Spleen (tissue), 7 donors: ENCODE data around the gene FOXK1.

Source experiments
- CTCF ChIP-seq, 11 experiments: fragments of 200-600 bp in 7 of 11; fragments of 450-650 bp in 4 of 11; sonication (generic) in 4 of 11; IDR thresholded peaks in 8 of 11; conservative IDR thresholded peaks in 3 of 11; 1 replicate in 7 of 11; 2 replicates in 4 of 11; pipeline versions ENCODE4 v1.4.0 to v1.8.0; 2016 to 2021; ENCODE audit warnings: antibody characterized with exemption in 11 of 11, inconsistent platforms in 4 of 11, mild to moderate bottlenecking in 1 of 11
- POLR2A ChIP-seq, 3 donors: fragments of 450-650 bp; IDR thresholded peaks; one replicate each; pipeline ENCODE4 v1.5.1; 2017; ENCODE audit warnings: antibody characterized with exemption in 3 of 3, mild to moderate bottlenecking in 1 of 3
- POLR2AphosphoS5 ChIP-seq, 3 donors: sonication (generic); formaldehyde crosslinking; IDR thresholded peaks; one replicate each; pipeline ENCODE4 v1.5.1; 2017; ENCODE audit warnings: antibody characterized with exemption in 3 of 3
- donor health status: DM: no; HTN: no; CAD: no; lungs with moderate emphysema.
- donor health status: DM: no; HTN: no; CAD: no.
- donor health status: DM: no; HTN: no; CAD: no.

DNA sequence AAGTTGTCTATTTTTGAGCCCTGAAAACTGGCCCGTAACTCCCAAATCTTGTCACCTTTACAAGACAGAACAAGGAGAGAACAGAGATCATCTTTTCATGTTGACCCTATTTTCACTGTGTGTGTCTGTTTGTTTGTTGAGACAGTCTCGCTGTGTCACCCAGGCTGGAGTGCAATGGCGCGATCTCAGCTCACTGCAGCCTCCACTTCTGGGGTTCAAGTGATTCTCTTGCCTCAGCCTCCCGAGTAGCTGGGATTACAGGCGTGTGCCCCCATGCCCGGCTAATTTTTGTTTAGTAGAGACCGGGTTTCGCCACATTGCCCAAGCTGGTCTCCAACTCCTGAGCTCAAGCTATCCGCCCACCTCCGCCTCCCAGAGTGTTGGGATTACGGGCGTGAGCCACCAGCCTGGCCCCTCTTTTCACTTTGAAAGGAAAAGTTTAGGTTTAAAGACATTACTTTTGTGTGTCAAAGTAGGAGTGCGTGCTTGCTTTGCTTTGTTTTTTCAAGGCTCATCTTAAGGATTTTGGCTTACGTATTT lies 32.1 kb downstream of the FOXK1 start:
- TF ChIP-seq CTCF (IDR thresholded peaks at IDR 0.05 in 8 of 11, conservative IDR thresholded peaks at IDR 0.05 in 3 of 11) (no peak), POLR2A (IDR thresholded peaks at IDR 0.05) (no peak), POLR2AphosphoS5 (IDR thresholded peaks at IDR 0.05) (no peak)
